MM.1S (cell line): Measurements from ENCODE around the gene PGBD5.

Experiments used
- CTCF ChIP-seq: fragments of 300-600 bp; sonication (generic); IDR thresholded peaks from 2 replicates; pipeline ENCODE4 v1.5.1; 2016; ENCODE audit warnings: antibody characterized with exemption, low read length, mixed read lengths
- EZH2 ChIP-seq: fragments of 300-600 bp; sonication (generic); optimal IDR thresholded peaks from 2 replicates; pipeline ENCODE3; 2017; ENCODE audit warnings: low read depth, mild to moderate bottlenecking, antibody characterized with exemption, low read length, mixed read lengths
- EZH2phosphoT487 ChIP-seq: fragments of 300-600 bp; sonication (generic); IDR thresholded peaks from 2 replicates; pipeline ENCODE4 v1.6.1; 2018; ENCODE audit warnings: antibody characterized with exemption, low read length

DNA sequence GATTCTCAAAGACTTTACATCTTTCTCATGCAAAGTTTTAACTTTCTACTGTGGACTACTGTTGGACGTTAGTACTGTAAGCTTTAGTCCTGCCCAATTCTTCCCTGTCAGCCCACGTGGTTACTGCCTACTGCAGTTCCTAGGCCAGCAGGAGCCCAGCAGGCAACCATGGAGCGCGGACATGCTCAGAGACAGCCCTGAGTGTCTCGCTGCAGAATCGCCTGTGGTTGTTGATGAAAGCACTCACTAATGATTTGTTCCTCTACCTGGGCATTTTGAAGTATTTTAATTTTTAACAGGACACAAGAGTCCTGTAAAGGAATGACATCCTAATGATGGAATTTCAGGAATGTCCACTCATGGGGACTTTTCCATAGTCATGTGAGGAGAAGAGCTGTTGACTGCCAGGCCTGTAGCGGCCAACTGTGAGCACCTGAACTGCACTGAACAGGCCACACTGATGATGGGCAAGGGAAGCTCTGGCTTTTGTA, 44.1 kb downstream of the PGBD5 start:
- no peak for TF ChIP-seq CTCF
- no peak for TF ChIP-seq EZH2phosphoT487
- TF ChIP-seq EZH2: no peak
